Cardiac fibroblast (primary cell): ENCODE measurements around the gene OPRD1.
"Not testable (repeated sequence)": the region's sequence is repeated elsewhere in the genome, so short reads cannot be mapped to it uniquely, and the experiment has no call there.

ENCODE experiments used
- DNase-seq, 2 donors: peaks; one replicate each; pipeline versions ENCODE4 v3.0.0 to v3.0.0-alpha.2; 2010; ENCODE audit warnings: low read depth in 2 of 2
- H3K4me3 ChIP-seq, 2 donors: replicated peaks in 1 of 2; 1 replicate in 1 of 2; 2 replicates in 1 of 2; pipeline ENCODE4 v1.5.1; 2011; ENCODE audit warnings: low read depth in 2 of 2, low read length in 2 of 2, mild to moderate bottlenecking in 2 of 2, moderate library complexity in 1 of 2
- TF ChIP-seq, protein P1 (sequence below): IDR thresholded peaks from one replicate; pipeline ENCODE4 v1.5.1; 2011; ENCODE audit warnings: low read depth, mild to moderate bottlenecking, low read length, inconsistent platforms

Gene OPRD1

DNA sequence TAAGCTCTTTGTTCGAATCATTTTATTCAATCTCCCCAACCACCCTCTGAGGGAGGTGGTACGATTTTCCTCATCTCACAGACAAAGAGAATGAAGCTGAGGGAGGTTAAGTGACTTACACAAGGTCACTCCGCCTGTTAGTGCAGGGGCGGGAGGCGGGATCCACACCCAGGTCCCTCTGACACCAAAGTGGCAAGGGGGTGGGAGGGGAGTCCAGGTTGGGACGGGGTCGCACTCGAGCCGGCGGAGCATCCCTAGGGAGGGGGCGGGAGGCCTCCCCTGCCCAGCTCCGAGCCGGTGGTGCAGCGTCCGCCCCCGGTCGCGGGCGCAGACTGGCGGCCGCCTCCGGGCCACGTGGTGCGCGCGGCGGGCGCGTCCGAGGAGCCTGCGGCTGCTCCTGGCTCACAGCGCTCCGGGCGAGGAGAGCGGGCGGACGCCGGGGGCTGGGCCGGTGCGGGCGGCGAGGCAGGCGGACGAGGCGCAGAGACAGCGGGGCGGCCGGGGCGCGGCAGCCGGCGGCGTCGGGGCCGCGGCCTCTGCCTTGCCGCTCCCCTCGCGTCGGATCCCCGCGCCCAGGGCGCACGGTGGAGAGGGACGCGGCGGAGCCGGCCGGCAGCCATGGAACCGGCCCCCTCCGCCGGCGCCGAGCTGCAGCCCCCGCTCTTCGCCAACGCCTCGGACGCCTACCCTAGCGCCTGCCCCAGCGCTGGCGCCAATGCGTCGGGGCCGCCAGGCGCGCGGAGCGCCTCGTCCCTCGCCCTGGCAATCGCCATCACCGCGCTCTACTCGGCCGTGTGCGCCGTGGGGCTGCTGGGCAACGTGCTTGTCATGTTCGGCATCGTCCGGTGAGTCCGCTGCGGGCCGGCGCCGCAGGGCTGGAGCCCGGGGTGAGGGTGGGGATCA lies at the start of gene OPRD1:
TSS of gene OPRD1 (plus strand) at position 405 of the 903 bp plus-strand sequence. CDS start at position 619, 214 bp downstream.
- DNase-seq = no peak
- TF ChIP-seq, protein P1, sequence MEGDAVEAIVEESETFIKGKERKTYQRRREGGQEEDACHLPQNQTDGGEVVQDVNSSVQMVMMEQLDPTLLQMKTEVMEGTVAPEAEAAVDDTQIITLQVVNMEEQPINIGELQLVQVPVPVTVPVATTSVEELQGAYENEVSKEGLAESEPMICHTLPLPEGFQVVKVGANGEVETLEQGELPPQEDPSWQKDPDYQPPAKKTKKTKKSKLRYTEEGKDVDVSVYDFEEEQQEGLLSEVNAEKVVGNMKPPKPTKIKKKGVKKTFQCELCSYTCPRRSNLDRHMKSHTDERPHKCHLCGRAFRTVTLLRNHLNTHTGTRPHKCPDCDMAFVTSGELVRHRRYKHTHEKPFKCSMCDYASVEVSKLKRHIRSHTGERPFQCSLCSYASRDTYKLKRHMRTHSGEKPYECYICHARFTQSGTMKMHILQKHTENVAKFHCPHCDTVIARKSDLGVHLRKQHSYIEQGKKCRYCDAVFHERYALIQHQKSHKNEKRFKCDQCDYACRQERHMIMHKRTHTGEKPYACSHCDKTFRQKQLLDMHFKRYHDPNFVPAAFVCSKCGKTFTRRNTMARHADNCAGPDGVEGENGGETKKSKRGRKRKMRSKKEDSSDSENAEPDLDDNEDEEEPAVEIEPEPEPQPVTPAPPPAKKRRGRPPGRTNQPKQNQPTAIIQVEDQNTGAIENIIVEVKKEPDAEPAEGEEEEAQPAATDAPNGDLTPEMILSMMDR = no peak
- no peak within 1 kb of the TSS for H3K4me3 ChIP-seq

DNA sequence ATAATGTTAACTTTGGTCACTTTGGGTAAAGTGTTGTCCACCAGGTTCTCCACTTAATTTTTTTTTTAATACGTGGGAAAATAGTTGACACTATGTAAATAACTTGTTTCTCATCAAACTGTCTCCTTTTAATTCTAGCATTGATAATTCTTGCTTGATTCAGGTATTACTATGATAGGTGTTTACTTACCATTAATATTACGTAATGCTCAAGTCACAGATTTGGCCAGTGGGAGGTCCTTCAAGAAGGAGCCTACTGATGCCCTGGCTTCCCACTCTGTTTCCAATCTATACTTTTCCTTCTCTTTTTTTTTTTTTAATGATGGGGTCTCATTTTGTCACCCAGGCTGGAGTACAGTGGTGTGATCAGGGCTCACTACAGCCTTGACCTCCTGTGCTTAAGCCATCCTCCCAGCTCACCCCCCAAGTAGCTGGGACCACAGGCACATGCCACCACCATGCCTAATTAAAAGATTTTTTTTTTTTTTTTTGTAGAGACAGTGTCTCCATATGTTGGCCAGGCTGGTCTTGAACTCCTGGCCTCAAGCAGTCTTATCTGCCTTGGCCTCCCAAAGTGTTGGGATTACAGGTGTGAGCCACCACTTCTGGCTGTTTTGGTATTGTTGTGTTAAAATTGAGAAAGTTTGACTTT lies 45.3 kb upstream of the OPRD1 start:
- DNase-seq = no peak
- TF ChIP-seq, protein P1 = no peak
- H3K4me3 ChIP-seq = no peak overlapping the region

DNA sequence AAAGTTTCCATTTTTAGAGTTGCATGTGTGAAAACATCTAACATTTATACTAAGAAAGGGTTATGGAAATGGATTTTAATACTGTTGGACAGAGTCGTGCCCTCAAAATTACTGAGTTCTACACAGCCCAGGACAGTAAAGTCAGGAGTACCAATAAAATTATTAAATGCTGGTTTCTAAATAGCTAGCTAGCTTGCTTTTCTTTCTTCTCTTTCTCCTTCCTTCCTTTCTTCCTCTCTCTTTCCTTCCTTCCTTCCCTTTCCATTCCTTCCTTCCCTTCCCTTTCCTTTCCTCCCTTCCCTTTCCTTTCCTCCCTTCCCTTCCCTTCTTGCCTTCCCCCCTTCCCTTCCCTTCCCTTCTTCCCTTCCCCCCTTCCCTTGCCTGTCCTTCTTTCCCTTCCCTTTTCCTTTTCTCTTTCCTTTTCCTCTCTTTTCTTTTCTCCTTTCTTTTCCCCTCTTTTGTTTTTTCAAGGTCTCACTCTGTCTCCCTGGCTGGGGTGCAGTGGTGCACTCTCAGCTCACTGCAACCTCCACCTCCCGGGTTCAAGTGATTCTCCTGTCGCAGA lies 41.3 kb upstream of the OPRD1 start:
- no peak overlapping the region for H3K4me3 ChIP-seq
- no peak for DNase-seq
- TF ChIP-seq, protein P1 = no peak

DNA sequence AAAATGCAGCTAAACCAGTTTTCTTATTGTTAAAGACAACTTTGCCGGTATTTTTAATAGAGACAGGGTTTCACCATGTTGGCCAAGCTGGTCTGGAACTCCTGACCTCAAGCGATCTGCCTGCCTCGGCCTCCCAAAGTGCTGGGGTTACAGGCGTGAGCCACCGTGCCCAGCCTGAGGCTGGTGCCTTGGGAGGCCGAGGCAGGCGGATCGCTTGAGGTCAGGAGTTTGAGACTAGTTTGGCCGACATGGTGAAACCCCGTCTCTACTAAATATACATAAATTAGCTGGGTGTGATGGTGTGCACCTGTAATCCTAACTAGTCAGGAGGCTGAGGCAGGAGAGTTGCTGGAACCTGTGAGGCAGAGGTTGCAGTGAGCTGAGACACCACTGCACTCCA lies 40.0 kb upstream of the OPRD1 start:
- DNase-seq, H3K4me3 ChIP-seq: not testable (repeated sequence)

DNA sequence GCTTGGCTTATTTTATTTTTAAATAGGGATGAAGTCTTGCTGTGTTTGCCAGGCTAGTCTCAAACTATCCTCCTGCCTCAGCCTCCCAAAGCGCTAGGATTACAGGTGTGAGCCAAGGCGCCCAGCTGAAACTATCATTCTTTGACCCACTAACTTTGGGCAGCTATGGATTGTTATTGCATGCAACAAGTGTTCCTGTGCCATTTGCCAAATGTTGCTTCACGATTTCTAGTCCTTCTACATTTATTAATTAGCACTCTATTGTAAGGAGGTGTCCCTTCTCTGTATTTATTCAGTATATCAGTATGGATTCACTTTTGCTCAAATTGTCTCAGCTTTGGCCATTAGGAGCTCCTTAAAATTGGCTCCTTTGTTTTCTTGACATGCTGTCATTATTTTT lies 38.9 kb upstream of the OPRD1 start:
- H3K4me3 ChIP-seq = no peak overlapping the region

DNA sequence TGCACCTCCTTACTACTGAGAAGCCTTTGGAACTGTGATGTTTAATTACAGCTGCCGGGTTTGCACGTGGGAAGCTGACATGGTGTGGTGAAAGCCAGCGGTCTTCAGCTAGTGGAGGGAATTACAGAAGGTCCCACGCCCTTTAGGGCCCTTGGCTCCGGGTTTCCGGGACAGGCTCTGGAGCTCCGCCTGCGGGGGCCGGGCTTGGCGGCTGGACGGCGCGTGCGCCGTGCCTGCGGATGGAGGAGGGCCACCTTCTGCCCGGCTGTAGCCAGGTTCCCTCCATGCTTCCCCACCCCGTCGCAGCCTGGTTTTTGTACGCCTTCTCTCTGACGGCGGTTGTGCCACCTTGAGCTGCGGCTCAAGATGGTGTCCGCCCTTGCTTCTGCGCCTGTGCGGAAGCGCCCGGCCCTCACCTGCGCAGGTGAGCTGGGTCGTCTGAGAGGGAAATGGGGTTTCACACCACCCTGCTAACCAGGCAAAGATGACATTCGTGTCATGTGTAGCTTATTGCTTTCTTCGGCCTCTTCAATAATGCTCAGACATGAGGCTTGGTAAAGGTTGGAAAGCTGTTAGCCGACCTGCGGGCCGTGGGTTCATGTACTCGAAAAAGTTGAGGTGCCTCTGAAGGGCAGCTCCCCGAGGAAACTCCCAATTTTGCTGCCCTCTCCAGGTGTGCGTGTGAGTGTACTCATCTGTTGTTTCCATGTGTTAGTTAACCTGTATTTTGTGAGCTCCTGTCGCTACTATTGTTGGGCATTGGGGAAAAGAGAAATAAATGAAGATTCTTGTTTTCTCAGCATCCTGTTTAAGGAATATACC lies 36.6 kb upstream of the OPRD1 start:
- peak overlapping the region; percentile 40 to 44 for H3K4me3 ChIP-seq
- peak; percentile 64 to 80 for DNase-seq
- TF ChIP-seq, protein P1 = no peak

More for the DNA sequence above, 38.9 kb upstream of the OPRD1 start:
- no peak for DNase-seq
- TF ChIP-seq, protein P1 = no peak
